SHP77 (cell line): Measurements from ENCODE around the gene DUSP7.
A peak's percentile ranks its signal among the peaks of the same experiment; 100 is the strongest.

Source experiments
- DNase-seq, 2 experiments: peaks; one replicate each; lab custom pipeline; 2025; lab: John Stamatoyannopoulos, UW

DUSP7 gene

DNA sequence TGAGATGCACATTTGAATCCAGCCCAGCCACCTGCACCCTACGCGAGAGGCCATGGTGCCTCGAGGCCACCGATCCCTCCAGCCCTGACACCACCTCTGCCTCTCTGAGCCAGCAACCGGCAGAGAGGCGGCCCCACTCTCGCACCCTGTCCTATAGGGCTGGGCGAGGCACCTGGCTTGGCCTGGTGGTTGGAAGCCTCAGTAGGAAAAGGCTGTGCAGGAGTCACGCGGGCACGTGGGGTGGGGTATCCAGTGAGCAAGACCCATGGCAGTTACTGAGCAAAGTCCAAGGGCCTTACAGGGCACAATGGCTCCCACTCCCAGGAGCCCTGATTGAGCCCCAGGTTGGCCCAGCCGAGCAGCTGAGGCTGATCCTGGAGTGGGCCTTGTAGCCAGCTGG, 12.4 kb upstream of the DUSP7 start:
- no peak for DNase-seq

DNA sequence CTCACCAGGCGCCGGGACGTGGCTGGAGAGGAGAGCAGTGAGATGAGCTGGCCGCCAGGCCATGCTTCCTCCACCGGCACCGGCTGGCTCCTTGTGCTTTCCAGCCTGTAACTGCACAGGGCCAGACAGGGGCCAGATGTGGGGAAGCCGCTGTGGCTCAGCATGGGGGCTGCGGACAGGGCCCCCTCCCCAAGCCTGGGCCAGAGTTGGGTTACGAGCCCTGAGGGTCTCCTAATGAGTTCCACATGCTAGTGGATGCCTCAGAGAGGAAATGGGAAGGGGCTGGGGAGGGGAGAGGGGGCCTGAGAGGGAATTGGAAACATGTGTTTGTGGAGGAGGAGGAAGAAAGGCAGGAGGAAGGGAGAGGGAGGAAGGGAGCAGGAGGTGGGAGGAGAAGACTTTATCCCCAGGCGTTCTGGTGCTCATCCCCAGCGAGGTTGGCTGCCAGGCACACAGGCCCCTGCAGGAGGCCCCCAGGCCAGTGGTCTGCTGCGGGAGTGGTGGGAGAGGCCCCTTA, 11.7 kb upstream of the DUSP7 start:
- DNase-seq: no peak

DNA sequence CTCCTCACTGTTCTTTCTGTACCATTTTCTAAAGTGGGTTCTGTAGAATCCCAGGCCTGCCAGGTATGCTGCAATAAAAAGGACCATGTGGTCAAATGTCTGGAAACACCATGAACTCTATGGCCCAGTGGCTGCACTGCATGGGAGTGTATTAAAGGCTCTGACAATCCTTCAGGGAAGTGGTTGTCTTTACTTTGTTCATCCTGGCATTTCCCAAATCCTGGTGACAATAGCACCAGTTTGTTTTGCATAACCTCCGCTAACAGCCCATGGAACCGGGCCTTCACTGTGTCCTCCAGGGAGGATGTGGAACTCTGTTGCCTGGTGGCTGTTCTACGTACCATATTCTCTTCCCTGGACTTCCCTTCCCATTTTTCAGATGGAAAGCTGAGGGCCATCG, 11.2 kb upstream of the DUSP7 start:
- no peak for DNase-seq

DNA sequence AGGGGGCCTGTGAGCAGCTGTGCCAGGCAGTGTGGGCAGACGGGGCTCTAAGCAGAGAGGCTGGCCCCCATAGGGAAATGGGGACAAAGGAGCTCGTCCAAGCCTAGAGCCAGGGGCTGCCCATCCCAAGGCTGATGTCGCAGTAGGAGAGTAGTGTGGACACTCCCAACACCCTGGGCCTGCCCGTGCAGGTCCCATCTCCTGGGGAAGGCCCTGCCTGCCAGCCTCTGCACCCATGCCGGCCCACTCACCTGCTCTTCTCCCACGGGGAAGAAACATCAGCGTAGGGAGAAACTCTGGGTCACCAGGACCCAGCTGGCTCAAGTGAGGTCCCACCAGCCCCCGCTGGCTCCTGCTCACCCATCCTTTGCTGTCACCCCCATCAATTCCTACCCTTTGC, 10.7 kb upstream of the DUSP7 start:
- no peak for DNase-seq

DNA sequence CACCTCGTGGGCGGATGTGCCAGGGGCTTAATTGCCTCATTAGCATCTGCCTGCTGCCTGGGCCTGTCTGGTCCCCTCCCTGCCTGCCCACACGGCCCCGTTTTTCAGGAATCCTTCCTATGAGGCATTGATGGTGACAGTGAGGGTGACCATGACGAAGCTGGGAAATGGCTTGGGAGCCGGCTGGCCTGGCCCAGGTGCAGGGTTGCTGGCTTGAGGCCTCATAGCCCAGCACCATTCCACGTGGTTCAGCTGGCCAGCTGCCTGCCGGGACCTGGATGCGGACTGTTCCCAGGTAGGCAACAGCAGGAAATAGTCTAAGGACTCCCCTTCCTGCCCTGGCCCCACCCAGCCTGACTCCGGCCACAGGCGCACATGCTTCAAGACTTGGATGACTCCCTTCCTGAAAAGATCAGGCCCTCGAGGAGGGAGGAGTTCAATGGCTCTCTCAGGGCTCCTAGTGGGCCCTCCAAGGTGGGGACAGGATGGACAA, 8.9 kb upstream of the DUSP7 start:
- DNase-seq: no peak

DNA sequence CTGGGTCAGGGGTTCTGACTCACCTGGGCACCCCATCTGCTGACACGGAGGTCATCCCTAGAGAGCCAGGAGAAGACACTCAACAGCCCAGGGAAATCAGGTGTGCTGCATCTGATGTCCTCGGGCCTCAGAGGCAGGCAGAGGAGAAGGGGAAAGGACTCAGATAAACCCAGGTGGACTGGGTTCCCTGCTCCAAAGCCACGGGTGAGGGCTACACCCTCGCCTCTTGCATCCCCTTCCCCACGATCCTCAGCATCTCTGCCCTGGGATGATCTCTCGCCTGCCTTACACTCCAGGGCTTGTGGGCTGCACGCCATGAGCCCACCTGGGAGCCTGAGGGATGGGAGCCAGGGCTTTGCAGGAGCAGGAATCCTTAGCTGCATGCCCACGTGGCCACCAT, 8.2 kb upstream of the DUSP7 start:
- DNase-seq: no peak

DNA sequence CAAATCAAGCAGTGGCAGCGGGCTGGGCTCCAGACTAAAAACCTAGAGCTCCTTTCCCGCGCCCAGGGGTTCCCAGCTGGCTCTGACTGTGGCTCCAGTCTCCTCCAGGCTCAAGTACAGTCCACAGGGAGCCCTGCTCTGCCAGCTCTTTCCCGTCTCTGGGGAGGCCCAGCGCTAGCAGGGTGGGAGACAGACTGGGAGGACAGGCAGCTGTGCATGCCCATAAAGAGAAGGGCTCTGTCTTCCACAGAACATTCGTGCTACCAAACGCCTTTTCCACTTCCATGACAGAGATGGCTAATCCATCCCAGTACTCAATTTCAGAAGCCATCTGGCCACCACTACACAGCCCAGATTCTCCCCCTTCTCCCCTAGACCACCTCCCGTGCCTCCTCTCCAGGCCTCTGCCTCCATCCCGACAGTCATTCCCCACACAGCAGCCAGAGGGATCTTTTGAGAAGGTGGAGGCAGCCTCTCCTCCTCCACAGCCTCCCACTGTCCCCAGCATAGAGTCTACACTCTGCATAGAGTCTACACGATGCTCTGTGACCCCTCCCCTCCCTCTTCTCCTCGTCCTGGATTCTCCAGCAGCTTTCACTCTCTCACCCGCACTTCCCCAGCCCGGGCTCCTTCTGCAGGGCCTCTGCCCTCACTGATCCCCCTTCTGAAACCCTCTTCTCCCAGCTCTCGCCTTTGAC, 6.8 kb upstream of the DUSP7 start:
- DNase-seq: no peak

DNA sequence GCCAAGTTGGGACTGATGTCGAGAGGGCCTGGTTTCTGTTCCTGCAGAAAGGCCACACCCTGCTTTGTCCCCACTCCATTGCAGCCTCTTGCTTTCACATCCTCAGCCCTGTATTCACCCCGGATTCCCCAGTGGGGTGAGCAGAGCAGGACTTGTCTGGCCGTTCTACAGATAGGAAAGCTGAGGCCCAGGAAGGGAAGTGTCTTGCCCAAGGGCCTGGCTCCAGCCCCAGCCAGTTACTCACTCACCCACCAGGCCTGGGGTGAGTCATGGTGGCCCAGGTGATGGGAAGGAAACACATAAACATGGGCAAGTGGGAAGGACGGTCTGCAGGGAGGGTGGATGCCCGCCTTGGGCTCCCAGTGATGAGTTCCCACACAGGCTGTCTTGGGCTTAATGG, 6.1 kb upstream of the DUSP7 start:
- DNase-seq: no peak

DNA sequence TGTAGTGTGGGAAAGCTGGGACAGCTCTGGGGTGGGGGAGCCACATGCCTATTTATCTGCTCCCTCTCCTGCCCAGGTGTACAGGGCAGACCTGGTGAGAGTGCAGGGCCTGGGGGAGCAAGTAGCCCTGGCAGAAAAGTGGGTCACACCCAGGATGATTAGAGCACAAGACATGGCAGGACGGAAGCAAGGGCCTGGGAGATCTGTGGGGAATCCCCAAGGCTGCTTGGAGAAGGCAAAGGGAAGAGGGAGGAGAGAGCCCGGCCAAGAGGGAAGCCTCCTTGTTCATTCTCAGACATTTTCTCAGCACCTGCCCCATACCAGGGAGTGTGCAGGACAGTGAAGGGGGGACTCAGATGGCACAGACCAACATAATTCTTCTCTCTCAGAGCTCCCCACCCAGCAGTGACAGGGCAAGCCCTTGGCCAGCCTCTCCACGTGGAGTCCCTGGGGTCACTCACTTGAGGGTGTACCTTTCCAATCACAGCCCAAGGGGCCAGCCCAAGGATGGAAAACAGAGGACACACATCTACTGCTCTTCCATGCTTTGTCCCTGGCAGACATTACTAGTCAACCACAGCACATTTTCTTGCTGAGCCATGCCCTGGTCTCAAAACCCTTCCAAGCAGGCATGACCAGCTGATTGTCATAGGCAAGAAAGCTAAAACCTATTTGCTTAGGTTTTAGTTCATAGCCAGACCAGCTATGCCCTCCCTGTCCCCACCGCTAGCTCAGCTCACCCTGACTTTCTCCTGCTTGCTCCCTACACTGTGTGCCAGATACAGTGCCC, 4.9 kb upstream of the DUSP7 start:
- no peak for DNase-seq

DNA sequence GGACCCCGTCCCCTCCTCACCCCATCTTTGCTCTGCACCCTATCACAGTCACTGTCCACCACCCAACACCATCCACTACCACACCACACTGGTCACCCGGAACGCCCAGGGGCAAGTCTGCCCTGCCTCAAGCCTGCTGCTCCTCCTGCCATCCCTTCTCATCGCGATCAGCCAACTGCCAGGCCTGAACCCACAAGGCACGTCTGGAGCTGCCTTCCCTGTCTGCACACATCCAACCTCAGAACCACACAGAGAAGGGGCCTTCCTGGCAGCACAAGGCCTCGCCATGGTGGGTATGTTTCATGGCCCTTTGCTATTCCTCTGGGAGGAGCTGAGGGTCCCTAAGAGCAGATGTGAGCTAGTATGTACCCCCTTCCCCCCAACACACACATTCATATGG, 3.4 kb upstream of the DUSP7 start:
- no peak for DNase-seq

DNA sequence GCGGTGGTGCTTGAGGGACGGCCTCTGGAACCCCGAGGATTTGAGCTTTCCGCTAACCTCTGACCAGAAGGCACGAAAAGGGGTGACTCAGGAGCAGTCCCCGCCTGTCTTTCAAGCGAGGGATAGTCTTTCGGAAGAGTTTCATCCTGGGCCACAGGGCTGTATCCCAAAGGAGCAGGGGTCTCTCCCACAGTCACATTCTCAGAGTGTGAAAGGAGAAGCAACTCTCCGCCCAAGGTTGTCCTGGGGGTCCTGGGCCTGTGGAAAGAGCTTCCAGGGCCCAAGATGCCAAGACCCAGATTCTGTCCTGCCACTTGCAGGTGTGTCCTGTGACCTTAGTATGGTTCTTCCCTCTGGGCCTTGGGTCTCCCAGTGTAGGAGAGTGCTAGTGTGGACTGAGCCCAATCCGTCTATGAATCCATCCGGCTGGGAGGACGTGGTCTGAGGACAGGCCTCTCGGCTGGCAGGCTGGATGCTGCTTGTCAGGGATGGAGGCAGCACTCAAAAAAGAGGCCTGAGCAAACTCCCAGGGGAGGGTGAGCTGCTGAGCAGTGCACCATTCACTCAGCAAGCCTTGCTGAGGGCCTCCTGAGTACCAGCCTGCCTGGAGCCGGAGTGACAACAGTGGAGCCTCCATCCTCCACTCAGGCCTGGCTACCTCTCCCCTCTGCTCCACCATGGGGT, 1.6 kb upstream of the DUSP7 start:
- DNase-seq: no peak

DNA sequence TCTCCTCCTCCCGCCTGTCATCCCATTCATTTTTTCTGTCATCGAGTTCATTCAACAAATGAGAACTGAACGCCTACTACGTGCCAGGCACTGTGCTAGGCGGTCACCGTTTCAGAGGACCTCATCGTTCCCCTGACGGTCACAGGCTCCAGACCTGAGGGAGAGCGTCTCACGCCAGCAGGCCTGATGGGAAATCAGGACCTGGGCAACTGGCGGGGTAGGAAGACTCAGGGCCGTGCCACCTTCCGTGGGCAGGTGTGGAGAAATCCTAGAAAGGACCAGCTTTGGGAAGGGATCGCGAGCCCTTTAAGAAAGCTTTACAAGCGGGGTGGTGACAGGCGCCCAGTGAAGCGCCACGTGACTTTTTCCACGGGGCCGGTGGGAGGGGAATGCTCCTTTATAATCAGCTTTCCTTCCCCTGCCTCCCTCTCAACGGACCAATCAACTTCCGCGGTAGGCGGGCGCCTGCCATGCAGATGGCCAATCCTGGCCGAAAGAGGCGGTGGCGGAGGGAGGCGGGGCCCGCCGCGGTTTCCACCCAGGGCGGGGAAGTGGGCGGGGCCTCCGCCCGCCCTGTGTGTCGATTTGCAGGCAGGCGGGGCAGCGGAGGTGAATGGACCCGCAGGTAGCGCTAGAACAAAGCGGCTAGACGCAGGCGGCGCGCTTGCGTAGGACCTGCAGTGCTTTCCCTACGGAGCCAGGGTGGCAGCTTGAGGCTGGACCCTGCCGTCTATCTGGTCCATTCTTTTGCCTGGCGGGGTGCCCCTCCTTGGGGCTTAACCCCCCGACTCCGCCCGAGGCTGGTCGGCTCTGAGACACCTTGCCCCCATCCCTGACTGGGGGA, 819 bp upstream of the DUSP7 start:
- DNase-seq: peak; percentile 96 to 99

DNA sequence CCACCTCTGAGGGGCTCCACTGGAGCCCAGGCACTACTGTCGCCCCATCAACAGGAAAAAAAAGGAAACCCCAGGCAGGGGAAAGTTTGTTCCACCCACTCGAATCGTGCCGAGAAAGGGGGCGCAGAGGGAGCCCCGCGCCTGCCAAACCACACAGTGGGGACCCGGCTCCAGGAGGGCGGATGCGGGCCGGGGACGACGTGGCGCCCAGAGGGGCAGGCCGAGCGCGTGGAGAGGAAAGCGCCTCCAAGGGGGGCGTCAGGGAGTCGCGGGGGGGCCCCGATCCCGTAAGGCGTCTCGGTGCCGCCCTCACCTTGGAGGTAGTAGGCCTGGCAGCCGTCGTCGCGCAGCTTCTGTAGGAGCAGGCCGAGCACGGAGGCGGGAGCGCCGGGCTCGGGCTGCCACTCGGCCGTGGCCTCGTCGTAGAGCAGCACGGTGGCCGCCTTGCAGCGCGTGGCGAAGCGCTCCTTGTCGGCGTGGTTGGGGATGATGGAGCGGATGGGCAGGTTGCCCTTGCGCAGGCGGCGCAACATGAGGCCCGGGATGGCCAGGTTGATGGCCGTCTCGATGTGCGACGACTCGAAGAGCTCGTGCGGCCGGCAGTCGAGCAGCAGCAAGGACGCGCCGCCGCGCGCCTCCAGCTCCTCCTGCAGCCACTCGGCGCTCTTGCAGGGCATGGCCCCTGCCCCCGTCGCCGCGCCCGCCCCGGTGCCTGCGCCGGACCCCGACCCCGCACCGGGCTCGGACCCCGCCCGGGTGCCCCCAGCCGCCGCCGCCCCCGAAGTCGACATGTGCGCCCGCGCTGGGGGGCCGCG, 627 bp downstream of the DUSP7 start:
- DNase-seq: peak in 1 of 2 experiments; percentile 49

DNA sequence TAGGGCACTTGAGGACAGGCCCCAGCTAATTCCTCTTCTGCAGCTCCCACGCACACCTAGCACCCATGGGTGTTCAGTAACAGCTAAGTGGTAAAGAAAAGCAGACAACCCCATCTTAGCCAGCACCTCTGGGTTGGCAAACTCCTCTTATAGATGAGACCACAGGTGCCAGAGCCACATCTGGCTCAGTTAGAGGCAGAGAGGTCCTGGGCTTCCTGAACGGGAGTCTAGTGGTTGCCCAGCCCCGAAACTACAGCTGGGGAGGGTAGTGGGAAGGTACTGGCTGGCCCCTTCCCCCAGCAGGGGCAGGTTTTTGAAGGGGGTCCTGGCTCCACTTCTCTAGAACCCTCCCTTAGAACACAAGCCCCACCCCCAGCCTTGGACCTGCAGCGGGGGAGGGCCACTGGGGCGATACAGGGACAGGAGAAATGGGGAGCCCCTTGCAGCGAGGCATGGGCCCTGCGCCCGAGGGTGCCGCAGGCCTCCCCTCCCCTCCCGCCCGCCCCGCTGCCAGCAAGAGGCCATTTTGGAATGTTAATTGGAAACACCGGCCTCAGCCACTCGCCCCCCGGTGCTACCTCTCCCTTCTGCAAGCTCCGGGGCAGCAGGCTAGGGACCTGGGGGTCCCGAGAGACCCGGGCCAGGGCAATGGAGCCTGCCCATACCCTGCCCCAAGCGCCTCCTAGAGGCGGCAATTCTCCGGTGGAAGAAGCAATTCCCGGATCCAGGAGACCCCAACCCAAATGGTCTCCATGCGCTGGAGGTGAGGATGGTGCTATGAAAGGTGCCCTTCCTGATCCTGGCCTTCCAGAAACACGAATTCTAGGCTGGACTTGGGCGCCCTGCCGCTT, 1.5 kb downstream of the DUSP7 start:
- DNase-seq: no peak

DNA sequence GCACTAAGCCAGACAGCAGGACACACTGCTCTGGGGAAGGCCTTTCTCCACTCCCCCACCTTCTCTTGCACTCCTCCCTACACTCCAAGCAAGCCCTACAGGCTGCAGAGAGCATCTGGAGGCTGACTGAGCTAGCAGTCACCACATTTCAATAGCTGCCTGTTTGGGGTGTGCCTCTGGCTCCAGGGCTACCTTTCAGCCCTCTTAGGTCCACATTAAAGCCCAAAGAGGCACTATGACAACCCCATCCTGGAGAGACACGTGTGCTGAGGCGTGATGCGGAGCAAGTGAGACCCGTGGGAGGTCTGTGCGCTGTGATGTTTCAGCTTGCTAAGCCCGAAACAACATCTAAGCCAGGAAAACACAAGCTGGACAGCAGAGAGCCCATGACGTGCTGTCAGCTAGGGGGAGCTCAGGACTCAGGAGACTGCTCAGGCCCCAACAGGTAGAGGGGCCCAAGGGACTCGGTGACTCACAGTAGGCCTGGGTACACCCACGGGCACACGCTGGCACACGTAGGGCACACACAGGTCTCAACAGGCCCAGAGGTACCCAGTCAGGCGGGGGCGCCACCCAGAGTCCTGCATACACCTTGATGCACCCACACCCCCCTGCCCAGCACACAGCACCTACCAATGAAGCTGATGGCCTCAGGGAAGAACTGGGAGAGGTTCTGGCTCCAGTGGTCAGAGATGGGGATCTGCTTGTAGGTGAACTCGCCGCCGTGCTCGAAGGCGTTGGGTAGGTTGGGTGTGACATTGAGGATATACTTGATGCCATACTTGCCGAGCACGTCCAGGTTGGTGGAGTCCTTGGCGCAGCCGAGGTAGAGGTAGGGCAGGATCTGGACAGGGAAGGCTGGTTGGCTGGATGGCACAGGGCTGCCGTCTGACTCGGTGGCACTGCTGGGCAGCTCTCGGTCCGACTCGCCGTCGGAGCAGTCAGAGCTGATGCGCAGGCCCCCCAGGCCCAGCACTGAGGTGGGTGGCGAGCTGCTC, 2.8 kb downstream of the DUSP7 start:
- DNase-seq: no peak

DNA sequence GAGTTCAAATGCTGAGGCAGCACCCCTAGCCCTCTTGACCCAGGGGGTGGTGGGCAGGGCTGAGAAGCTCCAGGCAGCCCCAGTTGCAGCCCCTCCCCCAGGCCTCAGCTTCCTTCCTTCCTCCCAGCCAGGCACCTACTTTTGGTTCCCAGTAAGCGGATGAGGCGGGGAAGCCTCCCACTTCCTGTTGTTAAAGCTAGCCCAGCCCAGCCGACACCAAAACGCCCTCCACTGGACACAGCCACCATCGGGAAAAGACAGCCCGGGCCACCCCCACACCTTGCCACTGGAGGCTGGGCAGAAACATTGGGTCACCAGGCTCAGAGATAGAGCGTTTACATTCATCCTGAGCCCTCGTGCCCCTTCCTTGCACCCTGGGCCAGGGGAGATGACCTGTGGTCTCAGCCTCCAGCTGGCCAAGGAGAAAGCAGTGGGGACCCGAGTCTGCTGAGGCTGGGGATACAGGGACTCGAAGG, 3.5 kb downstream of the DUSP7 start:
- DNase-seq: no peak

DNA sequence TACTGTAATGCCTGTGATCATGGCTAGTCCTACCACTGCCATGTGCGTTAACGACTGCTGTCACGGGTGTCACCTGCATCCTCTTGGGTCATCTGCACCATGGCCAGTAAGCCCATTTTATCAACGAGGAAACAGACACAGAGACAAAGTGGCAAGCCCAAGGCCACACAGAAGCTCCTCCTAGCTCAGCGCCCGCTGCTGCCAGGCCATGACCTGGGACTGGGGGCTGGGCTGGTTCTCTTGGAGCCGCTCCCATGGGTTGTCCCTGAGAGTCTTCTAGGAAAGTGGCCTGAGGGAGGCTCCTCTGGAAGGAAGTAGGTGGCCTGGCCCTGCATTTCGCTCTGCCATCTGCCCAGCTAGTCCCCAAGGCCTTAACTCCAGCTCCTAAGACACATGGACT, 4.9 kb downstream of the DUSP7 start:
- DNase-seq: no peak

DNA sequence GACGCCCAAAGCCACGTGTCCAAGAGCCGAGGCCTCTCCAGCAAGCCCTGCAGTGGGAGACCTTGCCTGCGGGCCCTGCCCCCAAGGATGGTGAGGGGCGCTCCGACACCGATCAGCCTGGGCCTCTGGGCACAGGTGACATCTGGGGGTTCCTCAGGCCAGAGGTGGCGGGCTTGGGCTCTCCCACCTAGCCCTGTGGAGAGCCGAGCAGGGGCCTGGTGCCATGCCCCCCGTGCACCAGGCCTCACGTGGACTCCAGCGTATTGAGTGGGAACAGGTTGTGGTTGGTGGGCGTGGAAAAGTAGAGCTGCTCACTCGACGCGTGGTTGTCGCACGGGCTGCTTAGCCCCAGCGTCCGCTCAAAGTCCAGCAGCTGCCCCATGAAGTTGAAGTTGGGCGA, 5.8 kb downstream of the DUSP7 start:
- no peak for DNase-seq

DNA sequence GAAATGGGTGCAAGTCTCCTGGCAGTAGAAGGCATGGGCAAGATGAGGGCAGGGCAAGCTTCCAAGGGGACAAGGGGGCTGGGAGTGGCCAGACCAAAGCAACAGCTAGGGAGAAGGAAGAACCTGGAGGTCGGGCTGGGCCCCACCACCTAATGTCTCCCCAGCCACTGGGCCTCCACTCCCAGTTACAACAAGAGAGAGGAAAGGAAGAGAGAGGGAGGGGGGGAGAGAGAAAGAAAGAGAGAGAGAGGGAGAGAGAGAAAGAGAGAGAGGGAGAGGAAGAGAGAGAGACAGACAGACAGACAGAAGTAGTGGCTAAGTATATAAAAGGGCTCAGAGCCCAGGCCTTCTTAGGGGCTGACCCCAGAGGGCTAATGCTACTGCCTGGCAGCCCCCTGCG, 6.9 kb downstream of the DUSP7 start:
- no peak for DNase-seq
